WTC11 (cell line): ENCODE data around the gene C4BPA.

Experiments used
- CREB1 ChIP-seq: sonication (generic); formaldehyde crosslinking; IDR thresholded peaks from 2 replicates; pipeline ENCODE4 v1.8.0; 2023; ENCODE audit warnings: mild to moderate bottlenecking, missing genetic modification reagents
- CTCF ChIP-seq: fragments of 200-600 bp; IDR thresholded peaks from 2 replicates; pipeline ENCODE4 v1.8.0; 2022; ENCODE audit warnings: antibody characterized with exemption
- FOXK1 ChIP-seq: sonication (generic); formaldehyde crosslinking; IDR thresholded peaks from 2 replicates; pipeline ENCODE4 v1.8.0; 2022; ENCODE audit warnings: mild to moderate bottlenecking, moderate library complexity, missing genetic modification reagents
- NR3C1 ChIP-seq: sonication (generic); formaldehyde crosslinking; conservative IDR thresholded peaks from 2 replicates; pipeline ENCODE4 v1.8.1; 2023; ENCODE audit warnings: low read depth, mild to moderate bottlenecking, missing genetic modification reagents
- RELA ChIP-seq: sonication (generic); formaldehyde crosslinking; IDR thresholded peaks from 2 replicates; pipeline ENCODE4 v1.8.1; 2022; ENCODE audit warnings: missing genetic modification reagents, mild to moderate bottlenecking, borderline replicate concordance
- SMAD4 ChIP-seq: sonication (generic); formaldehyde crosslinking; IDR thresholded peaks from 2 replicates; pipeline ENCODE4 v1.8.0; 2022; ENCODE audit warnings: mild to moderate bottlenecking, missing genetic modification reagents
- STAT6 ChIP-seq: sonication (generic); formaldehyde crosslinking; conservative IDR thresholded peaks from 2 replicates; pipeline ENCODE4 v1.8.1; 2023; ENCODE audit warnings: mild to moderate bottlenecking, low read depth, missing genetic modification reagents, moderate library complexity
- TCF7 ChIP-seq: sonication (generic); formaldehyde crosslinking; IDR thresholded peaks from 2 replicates; pipeline ENCODE4 v1.8.0; 2022; ENCODE audit warnings: mild to moderate bottlenecking, low read depth, missing genetic modification reagents, moderate library complexity
- ZNF121 ChIP-seq: sonication (generic); formaldehyde crosslinking; IDR thresholded peaks from 2 replicates; pipeline ENCODE4 v1.8.0; 2023; ENCODE audit warnings: missing genetic modification reagents
- ZNF416 ChIP-seq: fragments of 250-450 bp; sonication (Bioruptor Pico); IDR thresholded peaks from 2 replicates; pipeline ENCODE4 v1.9.0; 2021; ENCODE audit warnings: mild to moderate bottlenecking, inconsistent platforms
- ZSCAN18 ChIP-seq: fragments of 250-450 bp; sonication (Bioruptor Pico); IDR thresholded peaks from 2 replicates; pipeline ENCODE4 v2.1.2; 2022; ENCODE audit warnings: mild to moderate bottlenecking, moderate library complexity
- TF ChIP-seq, protein P1 (sequence below): sonication (generic); formaldehyde crosslinking; IDR thresholded peaks from 2 replicates; pipeline ENCODE4 v1.8.1; 2023; ENCODE audit warnings: mild to moderate bottlenecking, moderate library complexity, missing genetic modification reagents

- TF ChIP-seq STAT6 (CRISPR knock-in tag) = no peak
- TF ChIP-seq CREB1 = no peak
- no peak for TF ChIP-seq TCF7 (CRISPR knock-in tag)
- no peak for TF ChIP-seq CTCF
- TF ChIP-seq, protein P1, sequence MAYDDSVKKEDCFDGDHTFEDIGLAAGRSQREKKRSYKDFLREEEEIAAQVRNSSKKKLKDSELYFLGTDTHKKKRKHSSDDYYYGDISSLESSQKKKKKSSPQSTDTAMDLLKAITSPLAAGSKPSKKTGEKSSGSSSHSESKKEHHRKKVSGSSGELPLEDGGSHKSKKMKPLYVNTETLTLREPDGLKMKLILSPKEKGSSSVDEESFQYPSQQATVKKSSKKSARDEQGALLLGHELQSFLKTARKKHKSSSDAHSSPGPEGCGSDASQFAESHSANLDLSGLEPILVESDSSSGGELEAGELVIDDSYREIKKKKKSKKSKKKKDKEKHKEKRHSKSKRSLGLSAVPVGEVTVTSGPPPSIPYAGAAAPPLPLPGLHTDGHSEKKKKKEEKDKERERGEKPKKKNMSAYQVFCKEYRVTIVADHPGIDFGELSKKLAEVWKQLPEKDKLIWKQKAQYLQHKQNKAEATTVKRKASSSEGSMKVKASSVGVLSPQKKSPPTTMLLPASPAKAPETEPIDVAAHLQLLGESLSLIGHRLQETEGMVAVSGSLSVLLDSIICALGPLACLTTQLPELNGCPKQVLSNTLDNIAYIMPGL = no peak
- no peak for TF ChIP-seq ZSCAN18 (CRISPR knock-in tag)
- no peak for TF ChIP-seq FOXK1 (CRISPR knock-in tag)
- TF ChIP-seq RELA (CRISPR knock-in tag) = no peak
- TF ChIP-seq ZNF121 = no peak
- no peak for TF ChIP-seq ZNF416 (CRISPR knock-in tag)
- no peak for TF ChIP-seq SMAD4
- TF ChIP-seq NR3C1 = no peak
These were observed 35.0 kb upstream of the C4BPA start for GRCh38 chr1:207069061-207069460.
